Measurements from ENCODE around the gene PDHB. TPM values are rescaled to one million over a fixed set of nuclear protein-coding genes. Genes with fewer than 3 reads are reported as not detected.

Gene PDHB
- total RNA-seq, result 40.5 and 60.2 TPM in 2 replicates

GRCh38 chr3:58433400-58434167, at the start of gene PDHB:
Gene PDHB (minus strand): TSS chr3:58433832. CDS start chr3:58433809, 23 bp downstream.

Other genes with a start within 250 kb of the PDHB start
- gene DNASE1L3, start 222.9 kb downstream of the PDHB start, total RNA-seq, result 0.43 and 0.48 TPM in 2 replicates
- 11.7 and 11.8 TPM in 2 replicates for gene ABHD6, start 196.0 kb downstream of the PDHB start, total RNA-seq
- gene RPP14, start 127.6 kb downstream of the PDHB start, total RNA-seq, result 13.7 and 17.3 TPM in 2 replicates
- 10.6 and 22.8 TPM in 2 replicates for gene HTD2, start 127.3 kb downstream of the PDHB start, total RNA-seq
- 18.6 and 27.9 TPM in 2 replicates for gene PXK, start 100.9 kb downstream of the PDHB start, total RNA-seq
- gene KCTD6, start 58.3 kb upstream of the PDHB start, total RNA-seq, result 3.4 and 4.9 TPM in 2 replicates
- gene ACOX2, start 103.4 kb upstream of the PDHB start, total RNA-seq, result under 0.01 TPM in 1 of 2 replicates, not detected in the other
- gene FAM107A, start 143.6 kb upstream of the PDHB start, total RNA-seq, result 0.24 TPM in 1 of 2 replicates, not detected in the other
- 0.72 and 4.5 TPM in 2 replicates for gene FAM3D, start 232.9 kb upstream of the PDHB start, total RNA-seq

Data from tracheal epithelial cell (primary cell).